Neural progenitor cell (in vitro differentiated cells): Measurements from ENCODE around the gene EMSY. TPM values are rescaled to one million over a fixed set of nuclear protein-coding genes. Genes with fewer than 3 reads are reported as not detected.

Experiments used
- DNase-seq: peaks from one replicate; pipeline ENCODE4 v3.0.0-alpha.2; 2016; ENCODE audit warnings: low spot score
- H2AFZ ChIP-seq: fragments of 200-600 bp; sonication (generic); replicated peaks from 2 replicates; pipeline ENCODE4 v1.6.1; 2016; ENCODE audit warnings: antibody characterized with exemption
- H3F3A ChIP-seq: fragments of 200-600 bp; sonication (generic); 2 replicates; pipeline ENCODE4 v1.6.1; 2016; ENCODE audit warnings: antibody characterized with exemption, low read depth
- H3K27ac ChIP-seq: fragments of 200-600 bp; sonication (generic); 2 replicates; pipeline ENCODE4 v1.5.1; 2016; ENCODE audit warnings: mild to moderate bottlenecking
- H3K27me3 ChIP-seq: fragments of 200-600 bp; sonication (generic); 2 replicates; pipeline ENCODE4 v1.6.1; 2016; ENCODE audit warnings: mild to moderate bottlenecking, moderate library complexity
- H3K36me3 ChIP-seq: fragments of 200-600 bp; sonication (generic); 2 replicates; pipeline ENCODE4 v1.5.1; 2016
- H3K4me1 ChIP-seq: fragments of 200-600 bp; sonication (generic); 2 replicates; pipeline ENCODE4 v1.6.1; 2016; ENCODE audit warnings: mixed run types
- H3K4me2 ChIP-seq: fragments of 200-600 bp; sonication (generic); 2 replicates; pipeline ENCODE4 v1.6.1; 2016
- H3K4me3 ChIP-seq: fragments of 200-600 bp; sonication (generic); 2 replicates; pipeline ENCODE4 v1.5.1; 2016
- H3K79me2 ChIP-seq: fragments of 200-600 bp; sonication (generic); 2 replicates; pipeline ENCODE4 v1.6.1; 2016; ENCODE audit warnings: low read depth
- H3K9ac ChIP-seq: fragments of 200-600 bp; sonication (generic); 2 replicates; pipeline ENCODE4 v1.6.1; 2016
- H3K9me3 ChIP-seq: fragments of 200-600 bp; sonication (generic); 2 replicates; pipeline ENCODE4 v1.5.1; 2016; ENCODE audit warnings: low read depth
- H4K20me1 ChIP-seq: fragments of 200-600 bp; sonication (generic); 2 replicates; pipeline ENCODE4 v1.6.1; 2016; ENCODE audit warnings: low read depth
- H3K27ac Mint-ChIP-seq: 3 replicates; pipeline ENCODE4 v1.8.0; 2021; ENCODE audit warnings: mixed read lengths
- H3K27me3 Mint-ChIP-seq: 2 replicates; pipeline ENCODE4 v1.8.0; 2022; ENCODE audit warnings: low read depth, mild to moderate bottlenecking, inconsistent platforms, moderate library complexity, mixed read lengths; ENCODE audit not compliant: insufficient read depth
- H3K36me3 Mint-ChIP-seq: 3 replicates; pipeline ENCODE4 v1.8.0; 2021; ENCODE audit warnings: mixed read lengths
- H3K4me1 Mint-ChIP-seq: 3 replicates; pipeline ENCODE4 v1.8.0; 2021; ENCODE audit warnings: mixed read lengths
- H3K4me3 Mint-ChIP-seq: 3 replicates; pipeline ENCODE4 v1.8.0; 2021; ENCODE audit warnings: mild to moderate bottlenecking, moderate library complexity, mixed read lengths
- H3K9me3 Mint-ChIP-seq: 3 replicates; pipeline ENCODE4 v1.8.0; 2020; ENCODE audit warnings: mixed read lengths
- CTCF ChIP-seq: fragments of 200-600 bp; sonication (generic); IDR thresholded peaks from 2 replicates; pipeline ENCODE4 v1.5.1; 2017; ENCODE audit warnings: antibody characterized with exemption, mild to moderate bottlenecking
- EZH2 ChIP-seq: fragments of 200-600 bp; sonication (generic); IDR thresholded peaks from 2 replicates; pipeline ENCODE4 v1.6.1; 2017; ENCODE audit warnings: antibody characterized with exemption, mild to moderate bottlenecking, moderate library complexity
- EZH2phosphoT487 ChIP-seq: fragments of 200-600 bp; sonication (generic); IDR thresholded peaks from 2 replicates; pipeline ENCODE4 v1.6.1; 2017; ENCODE audit warnings: antibody characterized with exemption
- total RNA-seq: library from RNA; depleted of rRNA; stranded (reverse); fragments of >200 nt; gene quantifications from 2 replicates; pipeline ENCODE4 v1.2.3, GENCODE V29; 2015; ENCODE audit warnings: low replicate concordance

Gene EMSY
- total RNA-seq, 1 donor from 2014 or later = 92.0 TPM

- no peaks in the 10 kb centered on the region for H3K36me3 Mint-ChIP-seq
- no peaks in the 10 kb centered on the region for H3K9me3 Mint-ChIP-seq
- Histone ChIP-seq H3K27ac (no peak overlapping the region), H3K36me3 (no peaks in the 10 kb centered on the region), H3K9ac (no peak overlapping the region), H4K20me1 (no peaks in the 10 kb centered on the region), H3K4me2 (no peak overlapping the region), H3F3A (no peaks in the 10 kb centered on the region), H3K4me3 (no peak overlapping the region), H3K9me3 (no peaks in the 10 kb centered on the region), H3K79me2 (no peaks in the 10 kb centered on the region), H3K4me1 (peaks cover 5% of the 10 kb centered on the region), H3K27me3 (no peaks in the 10 kb centered on the region), H2AFZ (no peak overlapping the region)
- DNase-seq = no peak
- peaks cover 2% of the 10 kb centered on the region for H3K27me3 Mint-ChIP-seq
- H3K27ac Mint-ChIP-seq = peak overlapping the region; percentile 57
- peaks cover 15% of the 10 kb centered on the region for H3K4me1 Mint-ChIP-seq
- no peak overlapping the region for H3K4me3 Mint-ChIP-seq
- TF ChIP-seq EZH2phosphoT487 = no peak
- TF ChIP-seq CTCF = no peak
- TF ChIP-seq EZH2 = no peak
Measured at GRCh38 chr11:76588455-76589325, 143.9 kb downstream of the EMSY start.

GRCh38 chr11:76589477-76589876 is 144.7 kb downstream of the EMSY start:
- Mint-ChIP-seq H3K27ac (no peak overlapping the region), H3K4me1 (peaks cover 15% of the 10 kb centered on the region), H3K36me3 (no peaks in the 10 kb centered on the region), H3K9me3 (no peaks in the 10 kb centered on the region), H3K27me3 (peaks cover 4% of the 10 kb centered on the region), H3K4me3 (no peak overlapping the region)
- DNase-seq = no peak
- Histone ChIP-seq H2AFZ (peak overlapping the region; percentile 19), H3K79me2 (no peaks in the 10 kb centered on the region), H3K27me3 (no peaks in the 10 kb centered on the region), H3K27ac (no peak overlapping the region), H3K4me3 (no peak overlapping the region), H3K4me2 (no peak overlapping the region), H3K4me1 (peaks cover 5% of the 10 kb centered on the region), H3K36me3 (no peaks in the 10 kb centered on the region), H3K9ac (no peak overlapping the region), H3F3A (no peaks in the 10 kb centered on the region), H3K9me3 (no peaks in the 10 kb centered on the region), H4K20me1 (no peaks in the 10 kb centered on the region)
- no peak for TF ChIP-seq EZH2
- TF ChIP-seq EZH2phosphoT487 = no peak
- TF ChIP-seq CTCF = no peak

- Mint-ChIP-seq H3K27ac (peak overlapping the region; percentile 90), H3K36me3 (no peaks in the 10 kb centered on the region)
- TF ChIP-seq EZH2 = no peak
Measured at GRCh38 chr11:76589964-76590950, 145.4 kb downstream of the EMSY start.

More at GRCh38 chr11:76589964-76590950, 145.4 kb downstream of the EMSY start:
- Histone ChIP-seq H3K4me3 (no peak overlapping the region), H3K27ac (no peak overlapping the region), H3K9me3 (no peaks in the 10 kb centered on the region), H4K20me1 (no peaks in the 10 kb centered on the region), H3K79me2 (no peaks in the 10 kb centered on the region), H3K27me3 (no peaks in the 10 kb centered on the region), H3K4me2 (no peak overlapping the region), H3K36me3 (no peaks in the 10 kb centered on the region), H3K4me1 (peaks cover 5% of the 10 kb centered on the region), H3F3A (no peaks in the 10 kb centered on the region), H3K9ac (no peak overlapping the region), H2AFZ (peak overlapping the region; percentile 19)
- peaks cover 15% of the 10 kb centered on the region for H3K4me1 Mint-ChIP-seq
- H3K4me3 Mint-ChIP-seq = no peak overlapping the region
- peaks cover 4% of the 10 kb centered on the region for H3K27me3 Mint-ChIP-seq
- H3K9me3 Mint-ChIP-seq = no peaks in the 10 kb centered on the region
- peak; percentile 50 for DNase-seq
